Adrenal gland (tissue), 5 donors: ENCODE data around the gene NME7.

Experiments
- POLR2A ChIP-seq, 2 donors: fragments of 450-650 bp; IDR thresholded peaks; one replicate each; pipeline ENCODE4 v1.6.1; 2017; ENCODE audit warnings: antibody characterized with exemption in 2 of 2, mild to moderate bottlenecking in 2 of 2, moderate library complexity in 1 of 2
- TF ChIP-seq, protein P1 (sequence below), 6 experiments: fragments of 450-650 bp in 4 of 6; fragments of 200-600 bp in 2 of 6; sonication (generic) in 1 of 6; IDR thresholded peaks; 1 replicate in 5 of 6; 2 replicates in 1 of 6; pipeline versions ENCODE4 v1.5.1 to v1.8.0; 2016 to 2021; ENCODE audit warnings: antibody characterized with exemption in 6 of 6, mild to moderate bottlenecking in 2 of 6, moderate library complexity in 1 of 6
- donor health status: DM: no; HTN: no; CAD: no.

DNA sequence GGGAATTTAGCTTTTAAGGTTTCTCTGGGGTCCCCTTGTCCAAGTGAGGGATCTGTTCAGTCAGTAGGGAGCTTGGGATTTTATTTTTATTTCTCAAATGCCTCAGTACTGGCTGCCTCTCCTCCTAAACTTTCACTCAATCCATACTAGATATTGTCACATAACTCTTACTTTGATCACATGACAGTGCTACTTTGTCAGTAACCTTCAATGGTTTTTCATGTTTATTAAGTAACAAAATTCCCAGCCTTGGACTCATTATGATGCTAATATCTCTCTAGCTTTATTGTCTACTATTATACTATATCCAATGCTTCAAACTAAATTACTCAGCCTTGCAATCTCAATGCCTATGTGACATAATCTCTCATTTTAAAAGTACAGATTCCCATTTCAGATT is 163.4 kb downstream of the NME7 start:
- TF ChIP-seq, protein P1, sequence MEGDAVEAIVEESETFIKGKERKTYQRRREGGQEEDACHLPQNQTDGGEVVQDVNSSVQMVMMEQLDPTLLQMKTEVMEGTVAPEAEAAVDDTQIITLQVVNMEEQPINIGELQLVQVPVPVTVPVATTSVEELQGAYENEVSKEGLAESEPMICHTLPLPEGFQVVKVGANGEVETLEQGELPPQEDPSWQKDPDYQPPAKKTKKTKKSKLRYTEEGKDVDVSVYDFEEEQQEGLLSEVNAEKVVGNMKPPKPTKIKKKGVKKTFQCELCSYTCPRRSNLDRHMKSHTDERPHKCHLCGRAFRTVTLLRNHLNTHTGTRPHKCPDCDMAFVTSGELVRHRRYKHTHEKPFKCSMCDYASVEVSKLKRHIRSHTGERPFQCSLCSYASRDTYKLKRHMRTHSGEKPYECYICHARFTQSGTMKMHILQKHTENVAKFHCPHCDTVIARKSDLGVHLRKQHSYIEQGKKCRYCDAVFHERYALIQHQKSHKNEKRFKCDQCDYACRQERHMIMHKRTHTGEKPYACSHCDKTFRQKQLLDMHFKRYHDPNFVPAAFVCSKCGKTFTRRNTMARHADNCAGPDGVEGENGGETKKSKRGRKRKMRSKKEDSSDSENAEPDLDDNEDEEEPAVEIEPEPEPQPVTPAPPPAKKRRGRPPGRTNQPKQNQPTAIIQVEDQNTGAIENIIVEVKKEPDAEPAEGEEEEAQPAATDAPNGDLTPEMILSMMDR (IDR thresholded peaks at IDR 0.05), result no peak
- no peak for TF ChIP-seq POLR2A (IDR thresholded peaks at IDR 0.05)
